ENCODE results near the gene VPS45. TPM values are rescaled to one million over a fixed set of nuclear protein-coding genes. Genes with fewer than 3 reads are reported as not detected.

The VPS45 gene
- total RNA-seq, 1 donor from 2014 or later = 33.1 TPM

- Mint-ChIP-seq H3K27ac (ENCODE audit: unreplicated experiment) (no peak overlapping the region), H3K36me3 (ENCODE audit: low read depth) (peaks cover 2% of the 10 kb centered on the region), H3K9me3 (ENCODE audit: low read depth) (no peaks in the 10 kb centered on the region), H3K27me3 (ENCODE audit: low read depth) (no peaks in the 10 kb centered on the region), H3K4me1 (ENCODE audit: low read depth) (peaks cover 40% of the 10 kb centered on the region), H3K4me3 (ENCODE audit: unreplicated experiment) (no peak overlapping the region)
- no peak for TF ChIP-seq CTCF (IDR thresholded peaks at IDR 0.05)
- DNase-seq (ENCODE audit: low spot score) = no peak
Measured at GRCh38 chr1:150164779-150165178, 97.2 kb downstream of the VPS45 start.

GRCh38 chr1:150165622-150166612, 98.3 kb downstream of the VPS45 start:
- H3K4me1 Mint-ChIP-seq (ENCODE audit: low read depth) = peaks cover 36% of the 10 kb centered on the region
- no peak for DNase-seq (ENCODE audit: low spot score)
- H3K27me3 Mint-ChIP-seq (ENCODE audit: low read depth) = no peaks in the 10 kb centered on the region
- no peaks in the 10 kb centered on the region for H3K36me3 Mint-ChIP-seq (ENCODE audit: low read depth)
- peak; percentile 81 for TF ChIP-seq CTCF (IDR thresholded peaks at IDR 0.05)
- no peak overlapping the region for H3K27ac Mint-ChIP-seq (ENCODE audit: unreplicated experiment)
- no peaks in the 10 kb centered on the region for H3K9me3 Mint-ChIP-seq (ENCODE audit: low read depth)
- H3K4me3 Mint-ChIP-seq (ENCODE audit: unreplicated experiment) = no peak overlapping the region

- Mint-ChIP-seq H3K27ac (ENCODE audit: unreplicated experiment) (no peak overlapping the region), H3K36me3 (ENCODE audit: low read depth) (no peaks in the 10 kb centered on the region), H3K4me3 (ENCODE audit: unreplicated experiment) (no peak overlapping the region), H3K4me1 (ENCODE audit: low read depth) (peaks cover 24% of the 10 kb centered on the region), H3K27me3 (ENCODE audit: low read depth) (no peaks in the 10 kb centered on the region), H3K9me3 (ENCODE audit: low read depth) (no peaks in the 10 kb centered on the region)
- TF ChIP-seq CTCF (IDR thresholded peaks at IDR 0.05) = peak; percentile 93
- no peak for DNase-seq (ENCODE audit: low spot score)
Measured at GRCh38 chr1:150168960-150169601, 101.5 kb downstream of the VPS45 start.

- Mint-ChIP-seq H3K27ac (ENCODE audit: unreplicated experiment) (peak overlapping the region; percentile 30), H3K36me3 (ENCODE audit: low read depth) (no peaks in the 10 kb centered on the region), H3K27me3 (ENCODE audit: low read depth) (no peaks in the 10 kb centered on the region), H3K4me1 (ENCODE audit: low read depth) (peaks cover 22% of the 10 kb centered on the region), H3K4me3 (ENCODE audit: unreplicated experiment) (no peak overlapping the region), H3K9me3 (ENCODE audit: low read depth) (no peaks in the 10 kb centered on the region)
- no peak for TF ChIP-seq CTCF (IDR thresholded peaks at IDR 0.05)
- no peak for DNase-seq (ENCODE audit: low spot score)
Measured at GRCh38 chr1:150171801-150172200, 104.2 kb downstream of the VPS45 start.

GRCh38 chr1:150173141-150173585, 105.6 kb downstream of the VPS45 start:
- DNase-seq (ENCODE audit: low spot score) = no peak
- no peaks in the 10 kb centered on the region for H3K27me3 Mint-ChIP-seq (ENCODE audit: low read depth)
- no peak overlapping the region for H3K27ac Mint-ChIP-seq (ENCODE audit: unreplicated experiment)

More at GRCh38 chr1:150173141-150173585, 105.6 kb downstream of the VPS45 start:
- no peaks in the 10 kb centered on the region for H3K9me3 Mint-ChIP-seq (ENCODE audit: low read depth)
- peaks cover 22% of the 10 kb centered on the region for H3K4me1 Mint-ChIP-seq (ENCODE audit: low read depth)
- no peak for TF ChIP-seq CTCF (IDR thresholded peaks at IDR 0.05)
- H3K4me3 Mint-ChIP-seq (ENCODE audit: unreplicated experiment) = no peak overlapping the region
- H3K36me3 Mint-ChIP-seq (ENCODE audit: low read depth) = no peaks in the 10 kb centered on the region

Measured in chondrocyte (in vitro differentiated cells).